ENCODE measurements around the gene C11orf52. TPM values are rescaled to one million over a fixed set of nuclear protein-coding genes. Genes with fewer than 3 reads are reported as not detected.

C11orf52 gene
- total and polyA plus RNA-seq, 2 of the 13 experiments (the other 11 are each of a cell fraction or from before 2014, with no cell fraction given), result 7.4 to 11.0 TPM

GRCh38 chr11:111912535-111912934, 6.2 kb upstream of the C11orf52 start, which contains the start of gene HSPB2 (continued):
- no peak for TF ChIP-seq SKIL (CRISPR knock-in tag; IDR thresholded peaks at IDR 0.05; ENCODE audit: borderline replicate concordance)
- TF ChIP-seq ZNF773 (CRISPR knock-in tag; IDR thresholded peaks at IDR 0.05; ENCODE audit: borderline replicate concordance), result no peak
- TF ChIP-seq CBX2 (IDR thresholded peaks at IDR 0.05; ENCODE audit: low read depth, low read length), result no peak
- no peak for TF ChIP-seq CBX2 (CRISPR knock-in tag; IDR thresholded peaks at IDR 0.05; ENCODE audit: low read depth)
- no peak for TF ChIP-seq PATZ1 (CRISPR knock-in tag; IDR thresholded peaks at IDR 0.05)
- no peak for TF ChIP-seq BRCA1 (CRISPR knock-in tag; IDR thresholded peaks at IDR 0.05)
- TF ChIP-seq ZNF766 (CRISPR knock-in tag; IDR thresholded peaks at IDR 0.05; ENCODE audit: borderline replicate concordance), result no peak
- TF ChIP-seq ZBTB4 (CRISPR knock-in tag; IDR thresholded peaks at IDR 0.05; ENCODE audit: borderline replicate concordance), result no peak
- no peak for TF ChIP-seq ZNF710 (CRISPR knock-in tag; IDR thresholded peaks at IDR 0.05; ENCODE audit: borderline replicate concordance)
- no peak for TF ChIP-seq ZNF496 (CRISPR knock-in tag; IDR thresholded peaks at IDR 0.05; ENCODE audit: insufficient replicate concordance)
- no peak for TF ChIP-seq FOXC1 (CRISPR knock-in tag; IDR thresholded peaks at IDR 0.05; ENCODE audit: borderline replicate concordance)
- no peak for TF ChIP-seq RBAK (CRISPR knock-in tag; IDR thresholded peaks at IDR 0.05)
